Hematopoietic multipotent progenitor cell treated with erythropoietin and hydrocortisone succinate and interleukin-3 and kit ligand, for 8 days (in vitro differentiated cells): ENCODE data around the gene DMD.

Experiments used
- DNase-seq: peaks from one replicate; pipeline ENCODE4 v3.0.0-alpha.2; 2015

The DMD gene

GRCh38 chrX:33014949-33015348, 196.4 kb downstream of the DMD start:
- DNase-seq, result no peak

- DNase-seq, result no peak
These were observed 197.3 kb downstream of the DMD start for GRCh38 chrX:33014086-33014485.

- DNase-seq, result no peak
These were observed 210.2 kb downstream of the DMD start for GRCh38 chrX:33001107-33001506.

GRCh38 chrX:32998776-32999175, 212.6 kb downstream of the DMD start:
- no peak for DNase-seq

- DNase-seq, result no peak
These were observed 215.9 kb downstream of the DMD start for GRCh38 chrX:32995427-32995826.

- no peak for DNase-seq
These were observed 224.2 kb downstream of the DMD start for GRCh38 chrX:32987142-32987541.

- DNase-seq, result no peak
These were observed 225.8 kb downstream of the DMD start for GRCh38 chrX:32985544-32985943.

GRCh38 chrX:32966821-32967355, 244.5 kb downstream of the DMD start:
- no peak for DNase-seq

GRCh38 chrX:32954125-32954524, 257.2 kb downstream of the DMD start:
- DNase-seq, result no peak

- DNase-seq, result no peak
These were observed 263.2 kb downstream of the DMD start for GRCh38 chrX:32948130-32948529.

GRCh38 chrX:32937043-32937442, 274.3 kb downstream of the DMD start:
- DNase-seq, result no peak

- DNase-seq, result no peak
These were observed 277.8 kb downstream of the DMD start for GRCh38 chrX:32933548-32933947.

- DNase-seq, result no peak
These were observed 282.3 kb downstream of the DMD start for GRCh38 chrX:32929040-32929439.

- DNase-seq, result no peak
These were observed 315.3 kb downstream of the DMD start for GRCh38 chrX:32896088-32896487.

- DNase-seq, result no peak
These were observed 316.7 kb downstream of the DMD start for GRCh38 chrX:32894679-32895078.

- no peak for DNase-seq
These were observed 317.6 kb downstream of the DMD start for GRCh38 chrX:32893751-32894150.

GRCh38 chrX:32877592-32877991, 333.8 kb downstream of the DMD start:
- DNase-seq, result no peak

- no peak for DNase-seq
These were observed 336.5 kb downstream of the DMD start for GRCh38 chrX:32874839-32875238.

GRCh38 chrX:32873786-32874185, 337.6 kb downstream of the DMD start:
- DNase-seq, result no peak

- no peak for DNase-seq
These were observed 339.7 kb downstream of the DMD start for GRCh38 chrX:32871636-32872035.

GRCh38 chrX:32868524-32868895, 342.8 kb downstream of the DMD start:
- DNase-seq, result no peak

GRCh38 chrX:32867781-32868523, 343.4 kb downstream of the DMD start:
- DNase-seq, result no peak

- DNase-seq, result no peak
These were observed 359.1 kb downstream of the DMD start for GRCh38 chrX:32852203-32852602.

- no peak for DNase-seq
These were observed 359.8 kb downstream of the DMD start for GRCh38 chrX:32851556-32851955.

GRCh38 chrX:32847921-32848320, 363.4 kb downstream of the DMD start:
- no peak for DNase-seq
